H1 (cell line): ENCODE results near the gene TECPR2. TPM values are rescaled to one million over a fixed set of nuclear protein-coding genes. Genes with fewer than 3 reads are reported as not detected.

Experiments used
- CTCF ChIA-PET: fragments of 300-600 bp; sonication (Branson Sonifier 250); formaldehyde crosslinking; loops from one replicate; lab custom pipeline; 2021; ENCODE audit not compliant: partially characterized antibody; lab: Charles Lee
- POLR2A ChIA-PET: fragments of 300-600 bp; sonication (Branson Sonifier 250); formaldehyde crosslinking; loops from one replicate; lab custom pipeline; 2021; ENCODE audit warnings: inconsistent platforms; ENCODE audit not compliant: partially characterized antibody; lab: Charles Lee
- DNase-seq, 2 experiments: peaks; one replicate each; pipeline versions ENCODE4 v3.0.0 to v3.0.0-alpha.2; 2010 to 2022; ENCODE audit warnings: low spot score in 2 of 2, low read depth in 1 of 2, mixed read lengths in 1 of 2
- FAIRE-seq: peaks from 2 replicates; lab custom pipeline; 2011; peaks lifted over from hg19 to GRCh38; lab: Jason Lieb, UNC
- H2AFZ ChIP-seq: 2 replicates; pipeline ENCODE4 v1.8.1; 2012; ENCODE audit warnings: low read length, inconsistent platforms
- H2AK5ac ChIP-seq: 2 replicates; pipeline ENCODE4 v1.6.1; 2013; ENCODE audit warnings: low read depth, low read length
- H2BK120ac ChIP-seq: replicated peaks from 2 replicates; pipeline ENCODE3; 2013; ENCODE audit warnings: low read depth, low read length, inconsistent platforms
- H2BK12ac ChIP-seq: 2 replicates; pipeline ENCODE4 v1.6.1; 2013; ENCODE audit warnings: low read depth, low read length
- H2BK15ac ChIP-seq: 2 replicates; pipeline ENCODE4 v1.6.1; 2013; ENCODE audit warnings: low read length
- H2BK20ac ChIP-seq: 2 replicates; pipeline ENCODE4 v1.6.1; 2013; ENCODE audit warnings: low read length
- H2BK5ac ChIP-seq: 2 replicates; pipeline ENCODE4 v1.6.1; 2013; ENCODE audit warnings: low read depth, low read length
- H3K14ac ChIP-seq: 2 replicates; pipeline ENCODE4 v1.6.1; 2013; ENCODE audit warnings: inconsistent platforms; ENCODE audit not compliant: insufficient read length
- H3K18ac ChIP-seq: 2 replicates; pipeline ENCODE4 v1.6.1; 2013; ENCODE audit warnings: low read length; ENCODE audit errors: extremely low read depth
- H3K23ac ChIP-seq: 2 replicates; pipeline ENCODE4 v1.6.1; 2013; ENCODE audit warnings: inconsistent platforms; ENCODE audit not compliant: insufficient read length
- H3K23me2 ChIP-seq: 2 replicates; pipeline ENCODE4 v1.6.1; 2013; ENCODE audit warnings: low read depth, low read length
- H3K27ac ChIP-seq: 2 replicates; pipeline ENCODE4 v1.6.1; 2011; ENCODE audit warnings: low read depth, low read length, inconsistent platforms
- H3K27me3 ChIP-seq, 4 experiments: replicated peaks in 1 of 4; 1 replicate in 1 of 4; 2 replicates in 3 of 4; pipeline versions ENCODE4 v1.6.1 to v1.8.1; 2011 to 2013; ENCODE audit warnings: low read length in 3 of 4, mild to moderate bottlenecking in 3 of 4, inconsistent platforms in 2 of 4, mixed read lengths in 2 of 4, moderate library complexity in 1 of 4; ENCODE audit not compliant: control insufficient read depth in 3 of 4, insufficient read depth in 3 of 4; ENCODE audit errors: extremely low read depth in 1 of 4
- H3K36me3 ChIP-seq, 4 experiments: 2 replicates each; pipeline versions ENCODE4 v1.6.1 to v1.8.1; 2011 to 2013; ENCODE audit warnings: mild to moderate bottlenecking in 4 of 4, low read length in 3 of 4, moderate library complexity in 2 of 4, control low read depth in 1 of 4, inconsistent platforms in 1 of 4; ENCODE audit not compliant: insufficient read depth in 4 of 4, control insufficient read depth in 2 of 4
- H3K4ac ChIP-seq: replicated peaks from 2 replicates; pipeline ENCODE3; 2013; ENCODE audit warnings: low read length, low read depth, mixed read lengths, inconsistent platforms; ENCODE audit not compliant: insufficient read length
- H3K4me1 ChIP-seq, 4 experiments: replicated peaks in 1 of 4; 1 replicate in 1 of 4; 2 replicates in 3 of 4; pipeline versions ENCODE4 v1.6.1 to v1.8.1; 2011 to 2013; ENCODE audit warnings: low read length in 3 of 4, inconsistent platforms in 2 of 4, mixed read lengths in 1 of 4; ENCODE audit not compliant: insufficient read depth in 4 of 4, control insufficient read depth in 3 of 4
- H3K4me2 ChIP-seq, 2 experiments: 2 replicates each; pipeline versions ENCODE4 v1.6.1 to v1.8.1; 2011 to 2013; ENCODE audit warnings: low read depth in 2 of 2, low read length in 2 of 2, control low read depth in 1 of 2, inconsistent platforms in 1 of 2, mild to moderate bottlenecking in 1 of 2; ENCODE audit not compliant: insufficient read depth in 1 of 2
- H3K4me3 ChIP-seq, 4 experiments: fragments of 200-600, 300-600 bp in 1 of 4; sonication (generic), shearing (Covaris generic), sonication (Bioruptor Twin) in 1 of 4; 2 replicates each; pipeline versions ENCODE4 v1.5.1 to v1.8.1; 2011 to 2016; ENCODE audit warnings: low read length in 4 of 4, low read depth in 3 of 4, control low read depth in 2 of 4, inconsistent platforms in 2 of 4, mild to moderate bottlenecking in 2 of 4, mixed read lengths in 1 of 4, moderate library complexity in 1 of 4; ENCODE audit not compliant: insufficient read depth in 2 of 4; ENCODE audit errors: extremely low read depth in 1 of 4
- H3K56ac ChIP-seq: replicated peaks from 2 replicates; pipeline ENCODE3; 2013; ENCODE audit warnings: low read depth, mild to moderate bottlenecking, mixed read lengths, low read length, inconsistent platforms; ENCODE audit not compliant: insufficient read length
- H3K79me1 ChIP-seq: 2 replicates; pipeline ENCODE4 v1.6.1; 2013; ENCODE audit warnings: low read depth, low read length, control low read depth
- H3K79me2 ChIP-seq, 2 experiments: 2 replicates each; pipeline versions ENCODE4 v1.6.1 to v1.8.1; 2012 to 2013; ENCODE audit warnings: low read length in 2 of 2, mild to moderate bottlenecking in 2 of 2, inconsistent platforms in 1 of 2; ENCODE audit not compliant: insufficient read depth in 2 of 2, control insufficient read depth in 1 of 2
- H3K9ac ChIP-seq, 4 experiments: replicated peaks in 1 of 4; 1 replicate in 1 of 4; 2 replicates in 3 of 4; pipeline versions ENCODE4 v1.6.1 to v1.8.1; 2011 to 2013; ENCODE audit warnings: low read depth in 3 of 4, low read length in 3 of 4, control low read depth in 2 of 4, mild to moderate bottlenecking in 2 of 4, moderate library complexity in 2 of 4, inconsistent platforms in 1 of 4; ENCODE audit errors: extremely low read depth in 1 of 4
- H3K9me3 ChIP-seq, 2 experiments: 2 replicates each; pipeline versions ENCODE4 v1.6.1 to v1.8.1; 2012 to 2013; ENCODE audit warnings: mild to moderate bottlenecking in 2 of 2, moderate library complexity in 2 of 2, control low read depth in 1 of 2, inconsistent platforms in 1 of 2, low read depth in 1 of 2, low read length in 1 of 2, mixed read lengths in 1 of 2; ENCODE audit not compliant: insufficient read depth in 2 of 2
- H4K20me1 ChIP-seq, 2 experiments: replicated peaks in 1 of 2; 2 replicates each; pipeline versions ENCODE3 to v1.8.1; 2011 to 2013; ENCODE audit warnings: inconsistent platforms in 2 of 2, low read length in 2 of 2, mild to moderate bottlenecking in 1 of 2; ENCODE audit not compliant: insufficient read depth in 2 of 2, control insufficient read depth in 1 of 2
- H4K5ac ChIP-seq: 2 replicates; pipeline ENCODE4 v1.6.1; 2013; ENCODE audit warnings: low read length, low read depth, mixed read lengths, inconsistent platforms; ENCODE audit not compliant: insufficient read length
- H4K8ac ChIP-seq: 2 replicates; pipeline ENCODE4 v1.8.0; 2013; ENCODE audit warnings: mild to moderate bottlenecking, moderate library complexity, low read length, inconsistent platforms; ENCODE audit not compliant: insufficient read depth; ENCODE audit errors: extremely low read depth
- H4K91ac ChIP-seq: replicated peaks from 2 replicates; pipeline ENCODE3; 2013; ENCODE audit warnings: low read length, mixed read lengths, inconsistent platforms; ENCODE audit not compliant: insufficient read length
- ASH2L ChIP-seq: fragments of 200-600, 300-600 bp; sonication (generic); IDR thresholded peaks from one replicate; pipeline ENCODE4 v1.7.1; 2017; ENCODE audit warnings: low read length
- BACH1 ChIP-seq: IDR thresholded peaks from 2 replicates; pipeline ENCODE4 v1.6.1; 2012; ENCODE audit warnings: low read length, improper control_type of control experiment
- CTBP2 ChIP-seq: IDR thresholded peaks from 2 replicates; pipeline ENCODE4 v1.7.0; 2011; ENCODE audit warnings: borderline replicate concordance, mild to moderate bottlenecking, moderate library complexity, mixed read lengths, low read length; ENCODE audit not compliant: insufficient read depth, insufficient read length
- EZH2 ChIP-seq: fragments of 200-600 bp; sonication (generic); IDR thresholded peaks from 2 replicates; pipeline ENCODE4 v1.7.1; 2012; ENCODE audit warnings: low read depth, mild to moderate bottlenecking, moderate library complexity, low read length, inconsistent platforms; ENCODE audit not compliant: severe bottlenecking
- FOSL1 ChIP-seq: IDR thresholded peaks from 2 replicates; pipeline ENCODE4 v1.6.1; 2011; ENCODE audit warnings: mild to moderate bottlenecking, low read depth, low read length, moderate library complexity; ENCODE audit not compliant: insufficient read depth
- KDM4A ChIP-seq: IDR thresholded peaks from one replicate; pipeline ENCODE4 v1.7.1; 2012; ENCODE audit warnings: low read depth, mild to moderate bottlenecking, moderate library complexity, low read length, inconsistent platforms; ENCODE audit not compliant: severe bottlenecking
- TAF7 ChIP-seq: optimal IDR thresholded peaks from 2 replicates; pipeline ENCODE3; 2011; ENCODE audit warnings: low read depth, mild to moderate bottlenecking, inconsistent platforms, low read length, moderate library complexity, borderline replicate concordance
- TCF12 ChIP-seq: IDR thresholded peaks from 2 replicates; pipeline ENCODE4 v1.6.1; 2011; ENCODE audit warnings: low read depth, mild to moderate bottlenecking, low read length
- WGBS, 2 experiments: shearing (Covaris generic) in 1 of 2; methylation state at CpG; one replicate each; pipeline versions ENCODE4 v1.1.6 to v1.1.7; 2013 to 2015; ENCODE audit warnings: low lambda C conversion rate in 2 of 2, mixed read lengths in 2 of 2, inconsistent platforms in 1 of 2, low coverage in 1 of 2, missing lambda C conversion rate in 1 of 2; ENCODE audit not compliant: insufficient replicate concordance in 2 of 2, insufficient coverage in 1 of 2, insufficient read length in 1 of 2; ENCODE audit errors: extremely low coverage in 1 of 2, missing lambda C conversion rate in 1 of 2; 5-methylcytosine and 5-hydroxymethylcytosine counted together
- polyA plus RNA-seq, 7 experiments: library from polyadenylated mRNA; depleted of rRNA in 3 of 7; stranded (reverse) in 5 of 7; unstranded in 2 of 7; fragments of >200 nt in 5 of 7; fragments of 200-250 nt in 2 of 7; gene quantifications; 1 replicate in 5 of 7; 2 replicates in 1 of 7; 4 replicates in 1 of 7; pipeline versions ENCODE4 v1.2.1 to v1.2.3, GENCODE V29; 2011 to 2013; ENCODE audit warnings: missing spikeins in 2 of 7, mixed read lengths in 2 of 7
- total RNA-seq: library from RNA; stranded (reverse); fragmentation: NEBNext Ultra II Directional; extraction: Animal tissue kit (Norgen Biotek cat#: 25700); gene quantifications from 2 replicates; pipeline ENCODE4 v1.2.1, GENCODE V29; 2021

Gene TECPR2
- total and polyA plus RNA-seq, 2 of the 8 experiments (the other 6 are each of a cell fraction or from before 2014, with no cell fraction given) = 6.8 to 19.4 TPM

DNA sequence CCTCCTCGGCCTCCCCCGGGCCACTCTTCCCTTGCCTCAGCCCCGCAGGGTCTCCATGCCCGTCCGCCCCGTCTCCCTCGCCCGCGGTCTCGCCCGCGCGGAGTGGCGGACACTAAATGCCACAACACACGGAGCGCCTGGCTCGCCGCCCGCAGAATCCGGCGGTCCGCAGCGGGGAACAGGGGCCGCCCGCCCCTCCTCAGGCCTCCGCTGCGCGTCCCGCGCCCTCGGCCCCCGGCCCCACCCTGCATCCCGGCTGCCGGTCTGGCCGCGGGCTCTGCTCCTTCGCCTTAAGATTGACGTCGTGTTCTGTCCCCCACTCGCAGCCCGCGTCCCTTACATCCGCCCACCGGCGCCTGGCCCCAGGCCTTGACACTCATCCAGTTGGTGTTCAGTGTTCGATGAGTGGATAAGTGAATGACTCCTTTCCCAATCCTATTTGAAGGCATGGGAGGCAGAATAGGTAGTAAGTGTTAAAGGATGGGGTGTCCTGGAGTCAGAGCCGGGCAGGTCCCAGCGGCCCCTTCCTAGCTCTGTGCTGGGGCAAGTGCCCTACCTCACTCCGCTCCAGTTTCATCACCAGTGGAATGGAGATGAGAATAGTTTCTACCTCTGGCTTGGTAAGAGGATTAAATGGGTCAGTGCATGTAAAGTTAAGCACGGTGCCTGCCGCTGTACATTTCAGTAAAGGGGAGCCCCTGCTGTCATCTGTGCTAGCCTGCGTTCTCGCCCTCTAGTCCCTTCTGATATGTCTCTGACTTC is 622 bp downstream of the TECPR2 start:
- H2AK5ac ChIP-seq = no peak overlapping the region
- no peak overlapping the region for H3K4ac ChIP-seq
- POLR2A ChIA-PET = interaction anchor here (0.5 to 2.0 kb wide), 4 partner anchors 12 to 410 kb away, joined by 3 to 8 read pairs (median 3); no protein-coding TSS in a partner anchor
- peak overlapping the region; percentile 42 to 79 (median 62); a peak in 6 of 7 replicates for H3K9ac ChIP-seq
- no peak overlapping the region for H2BK120ac ChIP-seq
- peaks cover 10% of the 10 kb centered on the region for H3K79me1 ChIP-seq
- peak overlapping the region; percentile 68 to 94 (median 86) for H3K4me3 ChIP-seq
- no peaks in the 10 kb centered on the region for H4K20me1 ChIP-seq
- H3K27me3 ChIP-seq = no peaks in the 10 kb centered on the region
- TF ChIP-seq KDM4A (peak; percentile 66), TCF12 (no peak), FOSL1 (0 out of 2 replicates have a peak, but pooled peaks have one; percentile 38), ASH2L (peak; percentile 92), CTBP2 (no peak), EZH2 (no peak), TAF7 (peak; percentile 16), BACH1 (no peak)
- no peak overlapping the region for H4K91ac ChIP-seq
- H4K5ac ChIP-seq = no peak overlapping the region
- H3K23me2 ChIP-seq = peaks cover 9% of the 10 kb centered on the region
- no peak overlapping the region for H2BK15ac ChIP-seq
- no peak overlapping the region for H3K14ac ChIP-seq
- H3K23ac ChIP-seq = no peak overlapping the region
- H3K36me3 ChIP-seq = peaks cover 0 to 4% (median 0%) of the 10 kb centered on the region in 4 experiments; a peak in 2 of 8 replicates
- peak overlapping the region; percentile 76 for H3K18ac ChIP-seq
- no peak overlapping the region for H2BK12ac ChIP-seq
- 5% methylated on average over 51 of the region's 53 CpGs; no CpG with 5 or more reads in 1 of the 2 experiments for WGBS, 2 experiments
- peaks cover 2 to 10% (median 4%) of the 10 kb centered on the region in 4 experiments; a peak in 4 of 7 replicates for H3K4me1 ChIP-seq
- H3K79me2 ChIP-seq = peaks cover 0 to 24% of the 10 kb centered on the region in 2 experiments; a peak in 3 of 4 replicates
- H2BK5ac ChIP-seq = no peak overlapping the region
- H2BK20ac ChIP-seq = no peak overlapping the region
- DNase-seq = no peak
- peak overlapping the region; percentile 82 to 96 for H3K4me2 ChIP-seq
- no peak for FAIRE-seq
- 0 out of 2 replicates have a peak overlapping the region, but pooled peaks have one; percentile 13 for H2AFZ ChIP-seq
- H4K8ac ChIP-seq = peak overlapping the region; percentile 68; the same call in 1 of the 2 replicates
- H3K27ac ChIP-seq = no peak overlapping the region
- H3K9me3 ChIP-seq = no peaks in the 10 kb centered on the region
- CTCF ChIA-PET = no interaction called here
- no peak overlapping the region for H3K56ac ChIP-seq
